GM21390 (cell line): Measurements from ENCODE around the gene TPP2.

Source experiments
- ATAC-seq: cut with Tn5 transposase; IDR thresholded peaks from one replicate; pipeline ENCODE4 v1.9.1; 2021; ENCODE audit not compliant: unreplicated experiment

Gene TPP2

GRCh38 chr13:102690883-102691282 lies 94.1 kb downstream of the TPP2 start:
- no peak for ATAC-seq

DNA sequence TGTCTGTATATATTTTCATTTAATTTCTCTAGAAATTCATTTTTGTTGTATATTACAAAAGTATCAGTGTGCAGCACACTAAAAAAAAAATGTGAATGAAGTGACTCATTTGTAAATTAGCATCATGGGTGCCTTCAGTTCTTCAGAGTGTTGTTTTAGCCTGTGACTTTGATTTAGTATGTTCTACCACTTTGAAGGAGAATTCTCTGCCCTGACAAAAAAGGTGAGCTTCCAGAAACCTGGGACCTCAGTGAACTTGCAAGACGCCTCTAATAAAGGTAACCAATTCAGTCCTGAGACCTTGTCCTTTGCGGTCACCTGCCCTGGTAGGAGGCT lies 95.7 kb downstream of the TPP2 start:
- ATAC-seq, result no peak

- no peak for ATAC-seq
Measured at GRCh38 chr13:102693250-102693649, 96.5 kb downstream of the TPP2 start.

DNA sequence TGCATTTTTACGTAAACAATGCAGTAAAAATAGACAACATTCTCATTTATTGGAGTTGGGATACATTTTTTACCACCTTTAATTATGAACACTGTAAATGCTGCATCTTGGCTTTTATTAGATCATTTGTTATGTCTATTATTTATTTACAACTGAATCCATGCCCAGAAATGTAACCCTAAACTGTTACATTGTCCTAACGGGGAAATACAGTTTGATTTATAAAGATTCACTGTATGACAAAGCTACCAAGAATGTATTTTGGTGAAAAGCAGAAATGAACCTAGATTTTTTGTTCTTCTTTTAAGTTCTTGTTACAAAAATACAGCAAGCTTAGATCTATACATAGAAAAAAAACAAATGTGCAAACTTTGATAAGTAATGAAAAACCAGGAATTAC lies 97.0 kb downstream of the TPP2 start:
- no peak for ATAC-seq

- ATAC-seq, result no peak
Measured at GRCh38 chr13:102694937-102695336, 98.2 kb downstream of the TPP2 start, which contains the start of gene METTL21C. TSS of gene METTL21C (minus strand) at chr13:102695044. CDS start at chr13:102694498, 546 bp downstream.

DNA sequence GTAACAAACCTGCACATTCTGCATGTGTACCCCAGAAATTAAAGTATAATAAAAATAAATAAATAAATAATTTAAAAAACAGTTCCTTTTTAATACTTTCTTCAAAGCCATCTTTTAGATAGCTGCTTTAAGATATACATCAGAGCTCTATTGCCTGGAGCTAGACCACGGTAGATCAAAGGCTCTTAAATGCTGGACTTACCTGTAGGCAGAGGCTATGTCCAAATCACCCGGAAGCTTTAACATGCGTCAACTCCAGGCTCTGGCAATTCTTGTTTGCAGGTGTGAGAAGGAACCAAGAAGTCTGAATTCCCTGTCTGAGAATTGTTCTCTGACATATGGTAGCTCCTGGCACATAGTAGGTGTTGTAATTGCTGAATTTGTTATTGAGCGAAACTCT lies 99.7 kb downstream of the TPP2 start:
- no peak for ATAC-seq

GRCh38 chr13:102697264-102697663 lies 100.5 kb downstream of the TPP2 start:
- ATAC-seq, result no peak

DNA sequence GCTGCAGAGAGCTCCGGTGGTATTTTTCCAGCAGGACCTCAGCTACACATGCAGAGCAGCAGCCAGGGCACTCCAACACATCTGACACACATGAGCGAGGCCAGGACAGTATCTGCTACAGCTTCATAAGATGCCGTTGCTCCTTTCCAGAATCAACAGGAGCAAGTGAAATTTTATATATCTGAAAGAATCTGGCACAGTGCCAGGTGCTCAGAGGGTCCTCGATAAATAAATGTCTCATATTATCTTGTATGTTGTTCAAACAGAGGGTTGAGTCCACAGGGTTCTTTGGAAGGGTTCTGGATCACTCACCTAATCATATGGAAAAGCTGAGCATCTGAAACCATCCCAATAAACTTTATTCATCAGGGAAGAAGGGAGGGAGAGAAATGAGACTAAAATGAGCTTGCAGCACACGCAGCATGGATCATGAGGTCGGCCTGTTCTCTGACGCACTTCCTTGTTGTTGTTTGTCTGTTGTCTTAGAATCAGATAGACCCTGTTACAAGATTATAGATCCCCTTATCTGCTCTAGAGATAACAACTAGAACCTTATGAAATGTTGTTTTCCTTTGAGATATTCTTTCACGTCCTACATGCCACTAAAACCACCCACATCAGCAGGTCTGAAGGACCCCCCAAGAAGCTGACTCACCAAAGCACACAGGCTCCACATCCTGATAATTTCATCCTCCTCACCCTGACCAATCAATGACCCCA lies 101.3 kb downstream of the TPP2 start:
- ATAC-seq, result no peak

DNA sequence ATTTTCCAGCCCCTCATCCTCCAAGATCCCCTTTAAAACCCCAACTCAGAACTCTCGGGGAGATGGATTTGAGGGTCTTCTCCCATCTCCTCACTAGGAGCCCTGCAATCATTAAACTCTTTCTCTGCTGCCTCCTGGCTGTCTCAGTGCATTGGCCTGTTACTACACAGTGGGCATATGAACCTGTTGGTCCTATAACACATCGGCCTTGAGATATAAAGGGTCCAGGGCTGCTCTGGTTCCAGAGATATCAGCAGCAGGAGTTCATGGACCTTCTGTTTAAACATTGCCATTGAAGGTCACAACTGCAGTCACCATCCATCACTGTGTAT lies 101.8 kb downstream of the TPP2 start:
- ATAC-seq, result no peak

DNA sequence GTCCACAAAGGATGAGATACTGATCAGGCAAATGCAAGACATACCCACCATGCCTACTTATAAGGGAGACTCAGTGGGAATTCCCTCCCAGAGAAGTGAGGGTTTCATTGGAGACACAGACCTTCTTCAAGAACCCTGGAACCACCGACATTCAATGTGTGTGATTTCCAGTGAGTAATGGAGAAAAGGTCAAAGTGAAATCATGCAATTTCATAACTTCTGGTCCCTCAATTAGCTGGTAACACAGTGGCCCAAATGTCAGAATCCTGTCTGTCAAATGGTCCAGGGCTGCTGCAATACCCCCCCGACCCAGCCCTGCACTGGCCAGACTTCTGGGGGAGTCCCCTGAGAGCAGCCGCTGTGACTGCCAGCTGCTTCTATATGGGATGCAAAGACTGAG lies 102.7 kb downstream of the TPP2 start:
- ATAC-seq, result no peak

DNA sequence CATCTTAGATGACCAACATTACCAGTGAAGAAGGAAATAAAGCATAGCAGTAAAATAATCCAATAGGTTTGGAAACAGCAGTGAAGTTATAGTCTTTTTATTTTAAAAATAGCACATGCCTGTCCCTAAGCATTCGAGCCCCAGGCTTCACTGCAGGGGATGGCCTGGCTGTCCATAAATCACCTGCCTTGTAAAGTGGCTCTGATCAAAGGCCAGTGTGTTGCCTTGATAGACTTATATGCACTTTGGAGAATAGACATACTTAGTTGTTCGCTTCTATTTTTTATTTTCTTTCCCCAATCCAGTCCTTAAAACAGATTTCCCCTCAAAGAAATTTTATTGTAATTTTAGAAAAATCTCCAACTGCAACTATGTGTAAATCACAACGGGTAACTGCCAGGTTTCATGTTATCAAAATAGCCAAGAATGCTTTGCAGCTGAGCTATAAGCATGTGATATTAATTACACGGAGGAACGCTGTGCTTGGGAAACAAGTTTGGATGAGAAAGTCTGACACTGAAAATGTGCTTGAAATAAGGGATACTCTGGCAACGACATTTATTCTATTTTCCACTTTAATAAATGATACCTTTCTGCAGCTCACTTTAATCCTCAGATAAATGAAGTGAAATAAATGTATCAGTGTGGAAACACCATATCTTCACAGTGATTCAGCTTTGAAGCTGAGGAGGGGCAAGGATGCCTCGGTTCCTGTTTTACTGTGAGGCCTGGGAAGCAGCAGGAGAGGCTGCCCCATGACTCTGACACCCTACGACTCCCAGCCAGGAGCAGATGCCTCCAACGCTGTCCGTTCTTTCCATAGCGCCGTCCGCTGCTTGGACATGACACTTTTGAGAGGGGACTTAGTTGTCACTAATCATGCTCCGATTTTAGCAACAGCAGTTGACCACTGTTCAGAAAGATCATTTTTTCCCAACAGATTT lies 103.6 kb downstream of the TPP2 start:
- no peak for ATAC-seq

- no peak for ATAC-seq
Measured at GRCh38 chr13:102701331-102701730, 104.5 kb downstream of the TPP2 start.

DNA sequence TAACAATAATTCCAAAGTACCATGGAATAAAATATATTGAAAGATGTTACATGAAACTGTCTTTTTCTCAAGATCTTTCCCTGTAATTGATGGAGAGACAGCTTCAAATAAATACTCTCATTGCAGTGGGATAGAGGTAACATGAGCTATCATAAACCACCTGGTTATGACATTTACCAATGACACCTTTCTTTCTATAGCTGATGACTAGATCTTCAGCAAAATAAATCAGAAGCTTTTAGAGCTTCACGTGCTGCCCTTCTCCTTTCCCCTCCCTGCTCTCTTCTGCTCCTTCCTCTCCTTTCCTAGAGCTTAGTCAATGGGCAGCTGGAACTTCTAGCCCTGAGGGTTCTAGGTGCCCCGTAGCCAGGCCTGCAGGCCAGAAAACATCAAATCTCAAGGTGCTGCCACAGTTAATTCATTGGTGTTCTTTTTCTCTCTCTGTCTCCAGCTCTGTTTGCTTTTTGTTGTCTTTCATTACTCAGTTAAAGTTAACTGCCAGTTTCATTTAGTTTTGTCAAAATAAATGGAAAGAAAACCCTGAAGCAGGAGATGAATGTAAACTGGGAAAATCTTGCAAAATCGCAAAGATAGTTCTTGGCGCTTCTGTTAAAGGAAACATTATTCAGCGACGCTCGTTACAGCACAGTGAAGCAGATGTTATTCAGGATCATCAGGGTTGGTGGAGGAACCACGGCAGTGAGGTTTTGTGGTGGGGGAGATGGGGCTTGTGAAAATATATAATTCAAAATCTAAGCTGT lies 106.4 kb downstream of the TPP2 start:
- no peak for ATAC-seq

- no peak for ATAC-seq
Measured at GRCh38 chr13:102703726-102704035, 106.9 kb downstream of the TPP2 start.

DNA sequence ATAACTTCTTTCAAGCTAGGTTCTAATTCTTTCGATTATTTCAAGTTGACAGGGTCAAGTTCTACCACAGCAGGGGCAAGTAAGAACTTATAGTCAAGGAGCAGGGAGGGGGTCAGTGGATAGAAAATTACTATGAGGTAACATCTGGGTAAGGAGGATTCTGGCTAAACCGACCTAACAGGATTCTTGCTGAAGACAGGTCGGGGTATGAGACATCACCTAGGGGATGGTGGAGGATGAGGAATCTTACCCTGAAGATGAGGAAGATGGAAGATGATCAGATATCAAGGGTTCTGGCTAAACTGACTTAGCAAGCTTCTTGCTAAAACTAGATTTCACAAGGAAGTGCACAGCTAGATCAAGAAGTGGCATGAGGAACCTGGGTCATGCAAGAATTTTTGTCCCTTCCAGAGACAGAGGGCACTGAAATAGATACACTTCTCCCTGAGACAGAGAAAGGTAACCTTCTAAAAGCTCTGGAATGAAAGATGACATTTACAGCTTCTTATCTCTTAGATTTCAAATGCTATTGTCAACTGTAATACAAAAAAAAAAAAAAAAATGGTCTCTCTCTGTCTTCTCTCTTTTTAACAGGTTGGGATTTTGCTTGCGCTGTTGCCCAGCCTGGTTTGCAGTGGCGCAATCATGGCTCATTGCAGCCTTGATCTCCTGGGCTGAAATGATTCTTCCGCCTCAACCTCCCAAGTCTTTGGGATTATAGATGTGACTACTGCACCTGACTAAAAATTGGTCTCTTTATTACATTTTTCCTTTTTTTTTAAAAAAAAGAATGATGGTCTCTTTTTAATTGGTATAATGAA lies 107.7 kb downstream of the TPP2 start:
- no peak for ATAC-seq

- ATAC-seq, result no peak
Measured at GRCh38 chr13:102707467-102707866, 110.7 kb downstream of the TPP2 start.

- no peak for ATAC-seq
Measured at GRCh38 chr13:102708211-102708610, 111.4 kb downstream of the TPP2 start.

- no peak for ATAC-seq
Measured at GRCh38 chr13:102708991-102709390, 112.2 kb downstream of the TPP2 start.

- no peak for ATAC-seq
Measured at GRCh38 chr13:102709536-102709935, 112.8 kb downstream of the TPP2 start.

GRCh38 chr13:102710261-102710679 lies 113.5 kb downstream of the TPP2 start:
- no peak for ATAC-seq

- ATAC-seq, result no peak
Measured at GRCh38 chr13:102715447-102715846, 118.7 kb downstream of the TPP2 start.
